ENCODE data around the gene AS3MT. TPM values are rescaled to one million over a fixed set of nuclear protein-coding genes. Genes with fewer than 3 reads are reported as not detected.
"Not testable (repeated sequence)": the region's sequence is repeated elsewhere in the genome, so short reads cannot be mapped to it uniquely, and the experiment has no call there.

The AS3MT gene
- total RNA-seq, 2 donors from 2014 or later: 11.7 to 17.3 TPM

- no peak for DNase-seq (ENCODE audit: low spot score)
- no peak within 1 kb of the TSS for H3K4me3 ChIP-seq
- H3K27me3 ChIP-seq: no peaks in the 10 kb centered on the region
- H3K36me3 ChIP-seq: no peaks in the 10 kb centered on the region
- TF ChIP-seq CTCF (IDR thresholded peaks at IDR 0.05): no peak
- no peaks in the 10 kb centered on the region for H3K4me1 ChIP-seq
- H3K27ac ChIP-seq: no peak within 1 kb of the TSS
- H3K9me3 ChIP-seq: peaks cover 0 to 12% of the 10 kb centered on the region in 2 donors
Observed at GRCh38 chr10:102837230-102837721, 32.0 kb upstream of the AS3MT start, which contains the start of gene CYP17A1. Gene CYP17A1, minus strand, starts transcription at chr10:102837413. Its CDS starts 52 bp downstream, at chr10:102837361.

GRCh38 chr10:102838276-102838927 is 30.9 kb upstream of the AS3MT start:
- not testable (repeated sequence) for H3K27me3 ChIP-seq; H3K27ac ChIP-seq; DNase-seq (ENCODE audit: low spot score); H3K4me3 ChIP-seq; H3K36me3 ChIP-seq; H3K4me1 ChIP-seq
- H3K9me3 ChIP-seq: peaks cover 0 to 12% of the 10 kb centered on the region in 2 donors

- no peaks in the 10 kb centered on the region for H3K27me3 ChIP-seq
- DNase-seq (ENCODE audit: low spot score): no peak
- H3K9me3 ChIP-seq: peaks cover 0 to 12% of the 10 kb centered on the region in 2 donors
- no peaks in the 10 kb centered on the region for H3K4me1 ChIP-seq
- no peak overlapping the region for H3K4me3 ChIP-seq
- no peak for TF ChIP-seq CTCF (IDR thresholded peaks at IDR 0.05)
- no peak overlapping the region for H3K27ac ChIP-seq
- H3K36me3 ChIP-seq: no peaks in the 10 kb centered on the region
Observed at GRCh38 chr10:102841827-102842345, 27.4 kb upstream of the AS3MT start.

- not testable (repeated sequence) for DNase-seq (ENCODE audit: low spot score); H3K36me3 ChIP-seq; H3K27ac ChIP-seq; H3K4me1 ChIP-seq; H3K27me3 ChIP-seq; H3K9me3 ChIP-seq; H3K4me3 ChIP-seq
Observed at GRCh38 chr10:102843139-102843538, 26.1 kb upstream of the AS3MT start.

GRCh38 chr10:102844190-102844776 is 25.0 kb upstream of the AS3MT start:
- not testable (repeated sequence) for H3K9me3 ChIP-seq; H3K4me1 ChIP-seq; DNase-seq (ENCODE audit: low spot score); H3K36me3 ChIP-seq; H3K4me3 ChIP-seq; H3K27ac ChIP-seq; H3K27me3 ChIP-seq

- no peak for TF ChIP-seq CTCF (IDR thresholded peaks at IDR 0.05)
- no peaks in the 10 kb centered on the region for H3K9me3 ChIP-seq
- H3K4me1 ChIP-seq: no peaks in the 10 kb centered on the region
- no peak for DNase-seq (ENCODE audit: low spot score)
- H3K27me3 ChIP-seq: no peaks in the 10 kb centered on the region
- no peak overlapping the region for H3K27ac ChIP-seq
- no peaks in the 10 kb centered on the region for H3K36me3 ChIP-seq
- H3K4me3 ChIP-seq: no peak overlapping the region
Observed at GRCh38 chr10:102845352-102845902, 23.8 kb upstream of the AS3MT start.

- no peak for TF ChIP-seq CTCF (IDR thresholded peaks at IDR 0.05)
- Histone ChIP-seq H3K4me3 (no peak overlapping the region), H3K9me3 (no peaks in the 10 kb centered on the region), H3K27ac (no peak overlapping the region), H3K36me3 (no peaks in the 10 kb centered on the region), H3K27me3 (no peaks in the 10 kb centered on the region), H3K4me1 (peaks cover 0 to 6% of the 10 kb centered on the region in 2 donors)
- no peak for DNase-seq (ENCODE audit: low spot score)
Observed at GRCh38 chr10:102850025-102850518, 19.2 kb upstream of the AS3MT start.

- H3K4me3 ChIP-seq; H3K27ac ChIP-seq; H3K9me3 ChIP-seq; DNase-seq (ENCODE audit: low spot score); H3K27me3 ChIP-seq; H3K36me3 ChIP-seq: not testable (repeated sequence)
- peaks cover 0 to 18% of the 10 kb centered on the region in 2 donors for H3K4me1 ChIP-seq
Observed at GRCh38 chr10:102853237-102853636, 16.0 kb upstream of the AS3MT start.

- not testable (repeated sequence) for H3K27me3 ChIP-seq; DNase-seq (ENCODE audit: low spot score); H3K9me3 ChIP-seq; H3K4me3 ChIP-seq; H3K36me3 ChIP-seq
- H3K4me1 ChIP-seq: peaks cover 0 to 18% of the 10 kb centered on the region in 2 donors
- H3K27ac ChIP-seq: peak overlapping the region in 1 of 2 donors; percentile 65
Observed at GRCh38 chr10:102855731-102856436, 13.4 kb upstream of the AS3MT start.

Data from right atrium auricular region (tissue), 2 donors.